ES-I3 (cell line): ENCODE data around the gene MRPS35.

ENCODE experiments used
- H3K36me3 ChIP-seq: 2 replicates; pipeline ENCODE4 v1.6.1; 2013; ENCODE audit warnings: mild to moderate bottlenecking, low read length, control low read depth, moderate library complexity; ENCODE audit not compliant: insufficient read depth
- H3K4me1 ChIP-seq: 2 replicates; pipeline ENCODE4 v1.6.1; 2013; ENCODE audit warnings: mild to moderate bottlenecking, control low read depth, low read length; ENCODE audit not compliant: insufficient read depth
- H3K9ac ChIP-seq: 2 replicates; pipeline ENCODE4 v1.6.1; 2013; ENCODE audit warnings: low read depth, mild to moderate bottlenecking, low read length, moderate library complexity
- H3K9me3 ChIP-seq: 2 replicates; pipeline ENCODE4 v1.6.1; 2013; ENCODE audit warnings: mild to moderate bottlenecking, low read length, moderate library complexity; ENCODE audit not compliant: control insufficient read depth, insufficient read depth

The MRPS35 gene

GRCh38 chr12:27710592-27711316 lies at the start of gene MRPS35:
TSS of gene MRPS35 (plus strand) at chr12:27710832. CDS start at chr12:27710844, 12 bp downstream.
- Histone ChIP-seq H3K36me3 (no peaks in the 10 kb centered on the region), H3K9ac (peak within 1 kb of the TSS; percentile 94), H3K9me3 (no peaks in the 10 kb centered on the region), H3K4me1 (no peaks in the 10 kb centered on the region)

DNA sequence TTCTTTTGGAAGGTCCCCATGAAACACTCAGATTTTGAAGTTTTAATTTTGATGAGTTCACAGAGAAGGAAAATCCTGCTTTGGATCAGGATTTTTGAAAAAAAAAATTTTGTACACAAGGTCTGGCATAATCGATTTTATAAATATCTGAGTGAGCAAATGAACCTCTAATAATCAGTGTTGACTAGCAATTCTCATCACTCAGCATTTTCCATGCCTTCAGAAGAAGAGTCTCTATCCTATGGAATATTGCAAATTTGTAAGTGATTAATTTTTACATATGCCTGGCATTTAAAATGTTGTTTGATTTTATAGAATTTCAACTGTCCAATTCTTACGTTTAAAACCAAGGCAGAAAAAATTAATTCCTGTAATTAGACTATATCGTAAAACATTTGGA lies 44.9 kb upstream of the MRPS35 start:
- H3K4me1 ChIP-seq = no peaks in the 10 kb centered on the region
- no peaks in the 10 kb centered on the region for H3K36me3 ChIP-seq
- no peak overlapping the region for H3K9ac ChIP-seq
- no peaks in the 10 kb centered on the region for H3K9me3 ChIP-seq

- Histone ChIP-seq H3K36me3 (no peaks in the 10 kb centered on the region), H3K9me3 (no peaks in the 10 kb centered on the region)
Observed at GRCh38 chr12:27666510-27666909, 44.1 kb upstream of the MRPS35 start.

DNA sequence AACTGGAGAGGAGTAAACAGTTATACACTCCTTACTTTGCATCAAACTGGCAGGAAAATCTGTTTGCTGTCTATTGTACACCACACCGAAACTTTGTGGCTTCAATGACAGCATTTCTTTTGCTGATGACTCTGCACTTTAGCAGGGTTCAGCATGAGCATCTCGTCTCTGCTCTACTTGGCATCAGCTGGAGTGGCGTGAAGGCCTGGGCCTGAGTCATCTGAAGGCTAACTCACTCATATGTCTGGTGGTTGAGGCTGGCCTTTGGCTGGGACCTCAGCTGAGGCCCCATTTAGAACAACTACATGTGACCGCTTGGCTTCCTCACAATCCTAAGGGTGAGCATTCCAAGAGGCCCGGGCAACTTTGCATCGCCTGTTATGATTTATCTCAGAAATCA lies 43.1 kb upstream of the MRPS35 start:
- Histone ChIP-seq H3K9ac (no peak overlapping the region), H3K4me1 (no peaks in the 10 kb centered on the region), H3K36me3 (0 out of 2 replicates have a peak, but pooled peaks cover under 1% of the 10 kb centered on the region)

More at GRCh38 chr12:27666510-27666909, 44.1 kb upstream of the MRPS35 start:
- H3K4me1 ChIP-seq = no peaks in the 10 kb centered on the region
- H3K9ac ChIP-seq = no peak overlapping the region

DNA sequence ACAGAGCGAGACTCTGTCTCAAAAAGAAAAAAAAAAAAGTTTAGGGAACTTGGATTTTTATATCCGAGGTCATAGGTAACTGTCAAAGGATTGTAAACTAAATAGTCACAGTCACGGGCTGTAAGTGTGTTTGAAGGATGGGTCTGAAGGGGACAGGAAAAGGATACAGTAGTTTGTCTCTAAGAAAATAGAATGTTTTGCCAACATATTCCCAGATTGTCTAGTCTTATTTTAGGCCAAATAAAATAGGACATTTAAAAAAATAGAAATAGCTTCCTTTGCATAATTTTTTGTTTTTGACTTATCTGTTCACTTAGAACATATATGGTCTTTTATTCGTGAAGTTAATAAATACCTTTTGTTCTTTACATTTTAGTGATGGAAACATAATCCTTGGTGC lies 38.6 kb upstream of the MRPS35 start:
- no peaks in the 10 kb centered on the region for H3K9me3 ChIP-seq
- 0 out of 2 replicates have a peak, but pooled peaks cover 2% of the 10 kb centered on the region for H3K36me3 ChIP-seq
- no peak overlapping the region for H3K9ac ChIP-seq
- no peaks in the 10 kb centered on the region for H3K4me1 ChIP-seq

More for the DNA sequence above, 43.1 kb upstream of the MRPS35 start:
- no peaks in the 10 kb centered on the region for H3K9me3 ChIP-seq

GRCh38 chr12:27672643-27673042 lies 38.0 kb upstream of the MRPS35 start:
- H3K36me3 ChIP-seq = 0 out of 2 replicates have a peak, but pooled peaks cover 2% of the 10 kb centered on the region
- H3K9me3 ChIP-seq = no peaks in the 10 kb centered on the region
- no peak overlapping the region for H3K9ac ChIP-seq
- no peaks in the 10 kb centered on the region for H3K4me1 ChIP-seq

DNA sequence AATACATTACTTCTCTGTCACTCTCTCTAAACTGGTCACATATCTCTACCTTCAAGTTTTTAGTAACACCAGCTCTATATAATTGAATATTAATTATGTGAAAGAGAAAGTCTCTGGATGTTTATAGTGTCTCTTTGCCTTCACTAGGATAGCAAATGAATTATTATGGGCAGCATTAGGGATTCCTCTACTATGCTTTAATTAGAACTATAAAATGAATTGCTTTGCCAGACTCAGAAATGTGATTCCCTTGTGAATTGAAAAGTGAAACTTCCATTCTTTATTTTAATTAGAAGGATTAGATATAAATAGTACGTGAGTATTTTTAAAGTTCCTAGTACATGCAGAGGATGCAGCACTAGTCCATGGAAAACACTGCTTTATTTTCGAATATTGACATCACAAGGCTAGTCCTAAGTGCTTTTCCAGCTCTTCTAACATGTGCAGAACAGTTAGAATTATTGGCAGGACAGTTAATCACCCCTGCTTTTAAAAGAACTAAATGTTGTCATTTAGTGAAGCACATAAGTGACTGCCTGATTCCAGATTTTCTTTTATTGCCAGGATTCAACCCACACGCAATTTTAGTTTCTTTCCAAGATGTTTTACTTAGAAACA lies 37.4 kb upstream of the MRPS35 start:
- 0 out of 2 replicates have a peak, but pooled peaks cover 2% of the 10 kb centered on the region for H3K36me3 ChIP-seq
- no peaks in the 10 kb centered on the region for H3K4me1 ChIP-seq
- no peak overlapping the region for H3K9ac ChIP-seq
- H3K9me3 ChIP-seq = no peaks in the 10 kb centered on the region

GRCh38 chr12:27674989-27675388 lies 35.6 kb upstream of the MRPS35 start:
- H3K9ac ChIP-seq = no peak overlapping the region
- 0 out of 2 replicates have a peak, but pooled peaks cover 2% of the 10 kb centered on the region for H3K36me3 ChIP-seq
- H3K4me1 ChIP-seq = no peaks in the 10 kb centered on the region
- no peaks in the 10 kb centered on the region for H3K9me3 ChIP-seq

DNA sequence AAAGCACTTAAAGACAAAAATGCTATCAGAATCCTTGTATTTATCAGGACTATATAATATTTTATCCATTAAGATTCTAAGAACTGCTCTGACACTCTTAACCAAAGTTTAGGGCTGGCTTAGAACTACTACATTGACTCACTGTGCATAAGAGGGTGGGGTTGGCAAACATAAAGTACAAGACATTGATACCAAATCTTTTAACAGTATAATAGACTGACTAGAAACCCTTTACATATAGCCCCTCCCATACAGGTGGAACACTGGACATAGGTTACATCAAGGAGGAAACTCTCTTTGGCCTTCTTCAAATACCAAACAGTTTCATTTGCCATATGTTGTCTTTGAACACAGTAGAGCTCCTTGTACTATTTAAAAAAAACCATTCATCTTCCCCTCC lies 30.0 kb upstream of the MRPS35 start:
- H3K9me3 ChIP-seq = no peaks in the 10 kb centered on the region
- no peaks in the 10 kb centered on the region; the same call in 1 of the 2 replicates for H3K36me3 ChIP-seq
- H3K4me1 ChIP-seq = no peaks in the 10 kb centered on the region
- H3K9ac ChIP-seq = no peak overlapping the region

GRCh38 chr12:27682534-27682933 lies 28.1 kb upstream of the MRPS35 start:
- H3K36me3 ChIP-seq = no peaks in the 10 kb centered on the region; the same call in 1 of the 2 replicates
- H3K9ac ChIP-seq = no peak overlapping the region
- no peaks in the 10 kb centered on the region for H3K4me1 ChIP-seq
- no peaks in the 10 kb centered on the region for H3K9me3 ChIP-seq

DNA sequence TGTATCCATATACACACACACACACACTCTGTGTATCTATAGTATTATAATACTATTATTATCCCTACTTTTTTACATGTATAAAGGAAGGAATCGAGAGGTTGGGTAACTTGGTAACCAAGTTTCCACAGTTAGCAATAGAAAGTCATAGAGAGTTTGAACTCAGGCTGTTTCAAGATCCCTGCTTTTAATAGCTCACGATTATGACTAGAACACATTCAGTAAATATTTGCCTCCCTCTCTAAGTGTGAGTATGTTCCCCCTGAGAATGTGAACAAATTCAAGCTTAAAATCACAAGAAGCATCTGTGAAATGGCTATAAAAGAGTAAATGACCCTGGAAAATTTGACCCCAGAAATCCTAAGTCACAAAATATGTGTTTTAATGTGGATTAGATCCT lies 25.4 kb upstream of the MRPS35 start:
- no peaks in the 10 kb centered on the region for H3K9me3 ChIP-seq
- H3K4me1 ChIP-seq = no peaks in the 10 kb centered on the region
- no peak overlapping the region for H3K9ac ChIP-seq
- H3K36me3 ChIP-seq = no peaks in the 10 kb centered on the region; the same call in 1 of the 2 replicates

DNA sequence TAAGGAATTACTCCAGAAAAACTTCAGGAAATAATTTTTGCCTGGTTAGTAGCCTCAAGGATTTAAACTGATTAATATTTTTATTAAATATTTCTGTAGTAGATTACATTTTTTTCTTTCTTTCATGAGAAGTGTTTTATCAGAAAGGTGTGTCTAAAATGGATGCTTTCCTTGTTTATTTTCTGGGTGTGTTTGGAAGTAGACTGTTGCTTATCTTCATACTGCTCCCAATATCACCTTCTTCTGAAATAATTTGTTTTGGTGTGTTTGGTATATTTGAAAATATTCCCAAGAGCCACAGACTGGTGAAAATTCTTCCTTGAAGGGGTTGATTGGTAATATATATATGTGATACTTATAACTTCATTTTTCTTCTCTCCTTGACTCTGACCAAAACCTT lies 24.5 kb upstream of the MRPS35 start:
- H3K9me3 ChIP-seq = no peaks in the 10 kb centered on the region
- no peak overlapping the region for H3K9ac ChIP-seq
- H3K36me3 ChIP-seq = no peaks in the 10 kb centered on the region; the same call in 1 of the 2 replicates
- H3K4me1 ChIP-seq = no peaks in the 10 kb centered on the region

DNA sequence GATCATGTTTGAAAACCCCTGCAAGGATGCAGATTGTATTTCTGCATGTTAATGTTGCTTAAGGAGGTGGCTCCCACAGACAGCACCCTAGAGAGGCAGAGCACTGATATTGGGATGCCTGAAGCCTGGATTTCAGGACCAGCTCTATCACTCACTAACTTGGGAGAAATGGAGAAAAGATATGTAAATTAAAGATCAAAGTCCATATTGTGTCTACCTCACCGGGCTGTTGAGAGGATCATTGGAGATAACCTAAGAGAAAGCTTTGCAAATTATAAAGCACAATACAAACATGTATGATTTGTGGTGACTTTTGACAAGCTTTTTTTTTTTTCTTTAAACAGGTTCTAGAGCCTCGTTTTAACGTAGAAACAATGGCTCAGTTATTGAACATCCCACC lies 22.0 kb upstream of the MRPS35 start:
- Histone ChIP-seq H3K9me3 (no peaks in the 10 kb centered on the region), H3K9ac (no peak overlapping the region), H3K36me3 (no peaks in the 10 kb centered on the region), H3K4me1 (no peaks in the 10 kb centered on the region)

- Histone ChIP-seq H3K9ac (no peak overlapping the region), H3K36me3 (no peaks in the 10 kb centered on the region), H3K9me3 (no peaks in the 10 kb centered on the region), H3K4me1 (no peaks in the 10 kb centered on the region)
Observed at GRCh38 chr12:27689558-27690180, 21.0 kb upstream of the MRPS35 start.

DNA sequence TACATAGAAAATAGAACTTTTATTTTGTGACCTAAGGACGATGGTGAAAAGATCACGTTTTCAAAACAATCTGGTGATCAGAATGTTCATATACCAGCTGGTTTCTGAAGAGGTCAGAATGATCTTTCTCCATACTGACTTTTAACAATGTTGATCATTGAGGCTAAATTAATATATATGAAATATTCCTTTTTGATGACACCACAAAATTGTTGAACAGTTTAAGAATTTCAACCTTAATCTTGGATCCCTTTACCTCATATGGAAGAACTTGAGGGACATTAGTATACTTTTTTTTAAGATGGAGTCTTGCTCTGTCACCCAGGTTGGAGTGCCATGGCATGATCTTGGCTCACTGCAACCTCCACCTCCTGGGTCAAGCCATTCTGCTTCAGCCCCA lies 17.2 kb upstream of the MRPS35 start:
- no peaks in the 10 kb centered on the region for H3K36me3 ChIP-seq

More for the DNA sequence above, 17.2 kb upstream of the MRPS35 start:
- Histone ChIP-seq H3K9ac (no peak overlapping the region), H3K4me1 (no peaks in the 10 kb centered on the region), H3K9me3 (no peaks in the 10 kb centered on the region)
